ENCODE measurements around the gene SCAPER.

The SCAPER gene

DNA sequence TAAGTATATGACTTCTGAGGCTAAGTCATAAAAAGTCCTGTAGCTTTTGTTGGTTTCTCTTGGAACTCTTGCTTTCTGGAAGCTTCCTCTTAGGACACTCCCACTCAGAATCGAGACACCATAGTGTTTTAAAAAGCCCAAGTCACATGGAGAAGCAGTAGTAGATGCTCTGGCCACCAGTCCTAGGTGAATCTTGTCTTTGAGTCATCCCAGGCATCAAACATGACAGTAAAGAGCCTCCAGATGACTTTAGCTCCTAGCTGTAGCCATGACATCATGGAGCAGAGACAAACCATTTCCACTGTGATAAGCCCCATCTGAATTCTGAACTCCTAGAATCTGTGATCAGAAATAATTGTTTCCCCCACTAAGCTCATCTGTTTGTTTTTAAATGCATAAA is 526.4 kb downstream of the SCAPER start:
- TF ChIP-seq TAF1 (IDR thresholded peaks at IDR 0.05; ENCODE audit: borderline replicate concordance, insufficient read depth, low read length) = no peak
- TF ChIP-seq, protein P1, sequence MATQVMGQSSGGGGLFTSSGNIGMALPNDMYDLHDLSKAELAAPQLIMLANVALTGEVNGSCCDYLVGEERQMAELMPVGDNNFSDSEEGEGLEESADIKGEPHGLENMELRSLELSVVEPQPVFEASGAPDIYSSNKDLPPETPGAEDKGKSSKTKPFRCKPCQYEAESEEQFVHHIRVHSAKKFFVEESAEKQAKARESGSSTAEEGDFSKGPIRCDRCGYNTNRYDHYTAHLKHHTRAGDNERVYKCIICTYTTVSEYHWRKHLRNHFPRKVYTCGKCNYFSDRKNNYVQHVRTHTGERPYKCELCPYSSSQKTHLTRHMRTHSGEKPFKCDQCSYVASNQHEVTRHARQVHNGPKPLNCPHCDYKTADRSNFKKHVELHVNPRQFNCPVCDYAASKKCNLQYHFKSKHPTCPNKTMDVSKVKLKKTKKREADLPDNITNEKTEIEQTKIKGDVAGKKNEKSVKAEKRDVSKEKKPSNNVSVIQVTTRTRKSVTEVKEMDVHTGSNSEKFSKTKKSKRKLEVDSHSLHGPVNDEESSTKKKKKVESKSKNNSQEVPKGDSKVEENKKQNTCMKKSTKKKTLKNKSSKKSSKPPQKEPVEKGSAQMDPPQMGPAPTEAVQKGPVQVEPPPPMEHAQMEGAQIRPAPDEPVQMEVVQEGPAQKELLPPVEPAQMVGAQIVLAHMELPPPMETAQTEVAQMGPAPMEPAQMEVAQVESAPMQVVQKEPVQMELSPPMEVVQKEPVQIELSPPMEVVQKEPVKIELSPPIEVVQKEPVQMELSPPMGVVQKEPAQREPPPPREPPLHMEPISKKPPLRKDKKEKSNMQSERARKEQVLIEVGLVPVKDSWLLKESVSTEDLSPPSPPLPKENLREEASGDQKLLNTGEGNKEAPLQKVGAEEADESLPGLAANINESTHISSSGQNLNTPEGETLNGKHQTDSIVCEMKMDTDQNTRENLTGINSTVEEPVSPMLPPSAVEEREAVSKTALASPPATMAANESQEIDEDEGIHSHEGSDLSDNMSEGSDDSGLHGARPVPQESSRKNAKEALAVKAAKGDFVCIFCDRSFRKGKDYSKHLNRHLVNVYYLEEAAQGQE (IDR thresholded peaks at IDR 0.05; ENCODE audit: insufficient read depth in 1 of 2, low read depth in 2 of 2, low read length in 2 of 2) = no peak
- no peak for TF ChIP-seq SIN3A (IDR thresholded peaks at IDR 0.05; ENCODE audit: borderline replicate concordance, insufficient read depth, low read length)
- no peak for TF ChIP-seq POLR2AphosphoS5 (IDR thresholded peaks at IDR 0.05; ENCODE audit: low read depth, low read length)
- TF ChIP-seq FOXP2 (optimal IDR thresholded peaks at IDR 0.05; ENCODE audit: borderline replicate concordance, extremely low read depth, extremely low read length, insufficient read depth) = no peak

DNA sequence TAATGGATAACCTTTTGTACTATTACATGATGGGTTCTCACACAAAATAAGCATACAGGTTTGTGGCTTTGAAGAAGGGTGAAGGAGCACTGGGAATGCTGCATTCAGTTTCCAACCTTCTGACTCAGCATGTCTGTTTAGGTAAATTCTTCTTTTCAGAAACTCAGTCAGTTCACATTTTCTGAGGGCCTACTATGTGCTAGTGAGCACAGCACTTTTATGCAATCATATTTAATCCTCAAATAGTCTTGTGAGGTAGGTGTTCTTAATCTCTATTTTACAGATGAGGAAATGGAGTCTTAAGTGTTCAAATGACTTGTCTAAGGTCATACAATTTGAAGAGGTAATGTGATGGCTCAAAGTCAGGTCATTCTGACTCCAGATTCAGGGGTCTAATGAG is 527.4 kb downstream of the SCAPER start:
- TF ChIP-seq TAF1 (IDR thresholded peaks at IDR 0.05; ENCODE audit: borderline replicate concordance, insufficient read depth, low read length) (no peak), FOXP2 (optimal IDR thresholded peaks at IDR 0.05; ENCODE audit: borderline replicate concordance, extremely low read depth, extremely low read length, insufficient read depth) (no peak), SIN3A (IDR thresholded peaks at IDR 0.05; ENCODE audit: borderline replicate concordance, insufficient read depth, low read length) (no peak), POLR2AphosphoS5 (IDR thresholded peaks at IDR 0.05; ENCODE audit: low read depth, low read length) (no peak)
- TF ChIP-seq, protein P1 (IDR thresholded peaks at IDR 0.05; ENCODE audit: insufficient read depth in 1 of 2, low read depth in 2 of 2, low read length in 2 of 2) = no peak

DNA sequence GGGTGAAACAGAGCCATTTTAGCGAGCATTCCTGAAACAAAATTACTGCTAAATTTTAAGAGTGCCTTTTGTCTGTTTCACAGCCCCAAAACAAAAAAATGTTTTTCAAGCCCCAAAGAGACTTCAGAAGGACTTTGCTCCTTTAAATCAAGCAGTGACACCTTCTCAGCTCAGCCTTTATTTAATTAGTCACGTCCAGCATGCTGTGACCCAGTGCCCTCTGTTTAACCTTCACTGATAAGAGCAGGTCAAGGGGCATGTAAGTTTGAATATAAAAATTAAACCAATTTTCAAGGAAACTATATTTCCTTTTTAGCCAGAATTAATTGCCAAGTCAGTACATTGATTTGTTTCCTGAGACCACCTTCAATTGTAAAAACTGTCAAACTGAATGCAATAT is 527.9 kb downstream of the SCAPER start:
- TF ChIP-seq, protein P1 (IDR thresholded peaks at IDR 0.05; ENCODE audit: insufficient read depth in 1 of 2, low read depth in 2 of 2, low read length in 2 of 2) = no peak
- TF ChIP-seq SIN3A (IDR thresholded peaks at IDR 0.05; ENCODE audit: borderline replicate concordance, insufficient read depth, low read length) = no peak
- no peak for TF ChIP-seq FOXP2 (optimal IDR thresholded peaks at IDR 0.05; ENCODE audit: borderline replicate concordance, extremely low read depth, extremely low read length, insufficient read depth)
- TF ChIP-seq POLR2AphosphoS5 (IDR thresholded peaks at IDR 0.05; ENCODE audit: low read depth, low read length) = no peak
- no peak for TF ChIP-seq TAF1 (IDR thresholded peaks at IDR 0.05; ENCODE audit: borderline replicate concordance, insufficient read depth, low read length)

DNA sequence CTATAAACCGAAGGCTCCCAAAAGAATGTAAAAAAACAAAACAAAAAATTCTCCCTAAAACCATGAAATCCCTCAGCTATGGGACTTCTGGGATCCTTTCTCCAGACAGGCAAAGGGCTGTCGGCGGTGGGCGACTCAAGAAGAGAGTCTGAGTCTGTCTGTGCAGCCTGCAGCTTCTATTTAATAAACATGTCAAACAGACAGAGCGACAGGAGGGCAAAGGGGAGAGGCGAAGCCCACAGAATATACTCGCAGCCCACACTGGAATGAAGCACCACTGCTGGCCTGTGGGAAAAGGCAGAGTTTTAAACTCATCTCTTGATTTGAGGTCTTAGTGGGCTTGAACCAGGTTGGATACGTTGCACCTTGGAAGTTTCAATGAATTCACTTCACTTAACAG is 528.3 kb downstream of the SCAPER start:
- TF ChIP-seq TAF1 (IDR thresholded peaks at IDR 0.05; ENCODE audit: borderline replicate concordance, insufficient read depth, low read length) (no peak), POLR2AphosphoS5 (IDR thresholded peaks at IDR 0.05; ENCODE audit: low read depth, low read length) (no peak)
- TF ChIP-seq, protein P1 (IDR thresholded peaks at IDR 0.05; ENCODE audit: insufficient read depth in 1 of 2, low read depth in 2 of 2, low read length in 2 of 2) = no peak

DNA sequence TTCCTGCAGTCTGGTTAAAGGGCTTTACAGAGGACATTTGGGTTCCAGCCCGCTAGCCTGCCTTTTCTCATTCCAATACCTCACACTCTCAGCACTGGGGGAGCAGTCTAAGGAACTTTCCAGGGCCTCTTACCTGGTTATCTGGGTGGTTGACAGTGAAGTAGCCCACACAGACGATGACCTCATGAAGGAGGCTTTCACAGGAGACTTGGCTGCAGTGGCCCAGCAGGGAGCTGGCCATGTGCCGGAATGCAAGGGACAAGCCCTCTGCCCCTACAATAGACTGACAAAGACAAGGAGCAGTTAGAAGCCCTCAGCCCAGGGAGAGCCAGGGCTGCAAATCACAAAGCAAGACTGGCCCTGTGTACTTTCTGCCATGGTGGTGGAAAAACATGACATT is 529.1 kb downstream of the SCAPER start:
- TF ChIP-seq SIN3A (IDR thresholded peaks at IDR 0.05; ENCODE audit: borderline replicate concordance, insufficient read depth, low read length) (no peak), FOXP2 (optimal IDR thresholded peaks at IDR 0.05; ENCODE audit: borderline replicate concordance, extremely low read depth, extremely low read length, insufficient read depth) (no peak), POLR2AphosphoS5 (IDR thresholded peaks at IDR 0.05; ENCODE audit: low read depth, low read length) (no peak), TAF1 (IDR thresholded peaks at IDR 0.05; ENCODE audit: borderline replicate concordance, insufficient read depth, low read length) (no peak)
- TF ChIP-seq, protein P1 (IDR thresholded peaks at IDR 0.05; ENCODE audit: insufficient read depth in 1 of 2, low read depth in 2 of 2, low read length in 2 of 2) = no peak

All from PFSK-1 (cell line).